GM19397 (cell line): ENCODE data around the gene OR10J1.
"Not testable (repeated sequence)": the region's sequence is repeated elsewhere in the genome, so short reads cannot be mapped to it uniquely, and the experiment has no call there.

ENCODE experiments used
- ATAC-seq: cut with Tn5 transposase; IDR thresholded peaks from one replicate; pipeline ENCODE4 v1.9.1; 2021; ENCODE audit warnings: mild to moderate bottlenecking, moderate library complexity; ENCODE audit not compliant: unreplicated experiment

Gene OR10J1, protein sequence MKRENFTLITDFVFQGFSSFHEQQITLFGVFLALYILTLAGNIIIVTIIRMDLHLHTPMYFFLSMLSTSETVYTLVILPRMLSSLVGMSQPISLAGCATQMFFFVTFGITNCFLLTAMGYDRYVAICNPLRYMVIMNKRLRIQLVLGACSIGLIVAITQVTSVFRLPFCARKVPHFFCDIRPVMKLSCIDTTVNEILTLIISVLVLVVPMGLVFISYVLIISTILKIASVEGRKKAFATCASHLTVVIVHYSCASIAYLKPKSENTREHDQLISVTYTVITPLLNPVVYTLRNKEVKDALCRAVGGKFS

DNA sequence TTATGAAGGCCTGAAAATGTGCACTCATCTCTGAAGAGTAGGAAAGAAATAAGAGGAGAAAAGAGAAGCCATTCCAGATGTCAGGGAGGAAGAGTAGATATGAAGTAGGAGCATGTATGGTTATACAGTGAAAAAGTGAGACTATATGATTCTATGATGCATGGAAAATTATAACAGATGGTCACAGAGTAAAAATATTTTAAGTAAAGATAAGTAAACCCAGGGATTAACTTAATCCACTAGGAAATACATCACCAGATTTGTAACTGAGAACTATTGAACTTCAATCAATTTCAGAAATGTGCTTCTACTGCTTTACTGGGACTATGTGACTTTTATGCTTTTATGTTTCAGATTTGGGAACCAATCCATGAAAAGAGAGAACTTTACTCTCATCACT lies at the start of gene OR10J1:
OR10J1 (plus strand) TSS at position 301 of the 400 bp plus-strand sequence; CDS start at position 371, 70 bp downstream.
- ATAC-seq: no peak

DNA sequence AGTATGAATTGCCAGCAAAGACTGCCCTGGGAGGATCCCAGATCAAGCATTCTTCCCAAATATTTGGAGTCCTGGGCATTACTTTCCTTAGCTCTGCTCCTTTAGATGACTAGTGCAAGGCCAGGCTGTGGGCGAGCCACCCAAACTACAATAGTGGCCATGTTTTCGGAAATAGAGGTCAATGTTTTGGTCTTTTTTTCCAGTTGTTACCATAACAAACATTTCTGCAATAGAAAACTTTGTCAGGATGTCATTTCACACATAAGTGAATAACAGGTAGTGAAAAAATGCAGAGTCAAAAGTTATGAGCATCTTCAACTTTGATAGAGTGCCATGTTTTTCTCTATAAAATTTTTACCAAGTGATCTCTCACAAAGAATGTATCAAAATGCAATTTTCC lies 32.7 kb upstream of the OR10J1 start:
- ATAC-seq: no peak

DNA sequence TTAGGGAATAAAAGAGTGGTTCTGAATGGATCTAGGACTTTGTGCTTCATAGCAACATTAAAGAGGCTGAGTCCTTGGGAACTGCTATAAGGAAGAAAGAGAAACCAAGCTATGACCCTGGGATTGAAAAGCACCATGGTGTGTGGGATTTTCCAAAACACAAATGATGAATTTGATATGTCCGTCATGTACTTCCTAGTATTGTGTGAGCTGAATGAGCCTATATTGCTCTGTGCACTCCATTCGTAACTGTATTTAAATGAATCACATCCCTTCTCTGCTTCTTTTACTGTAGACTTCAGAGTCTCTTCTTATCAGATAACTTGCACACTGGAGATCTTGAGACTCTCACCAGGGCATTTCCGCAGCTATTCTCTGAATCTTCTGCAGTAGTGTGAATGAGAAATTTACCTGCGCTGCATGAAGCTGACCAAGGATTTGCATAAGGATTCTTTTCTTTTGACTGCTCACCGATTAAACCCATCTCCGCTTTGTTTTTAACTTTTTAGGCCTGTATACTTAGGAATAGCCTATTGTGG lies 30.6 kb upstream of the OR10J1 start:
- ATAC-seq: no peak

DNA sequence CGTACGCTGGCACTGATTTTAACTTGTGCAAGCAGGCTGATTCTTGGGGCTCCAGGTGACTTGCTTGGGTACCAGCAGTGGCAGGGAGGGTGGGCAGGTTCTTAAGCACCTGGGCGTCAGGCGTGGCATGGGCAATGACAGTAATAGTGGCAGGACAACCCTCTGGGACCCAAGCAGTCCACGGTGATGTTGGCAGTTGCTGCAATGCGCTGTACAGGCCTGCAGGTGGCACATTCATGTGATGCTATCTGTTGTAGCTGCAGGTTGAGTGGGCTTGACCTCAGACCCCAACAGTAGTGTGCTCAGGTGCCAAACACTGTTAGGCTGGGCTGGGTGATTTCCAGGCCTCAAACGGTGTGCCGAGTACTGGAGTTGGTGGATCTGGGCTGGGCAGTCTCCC lies 17.7 kb upstream of the OR10J1 start:
- ATAC-seq: no peak

DNA sequence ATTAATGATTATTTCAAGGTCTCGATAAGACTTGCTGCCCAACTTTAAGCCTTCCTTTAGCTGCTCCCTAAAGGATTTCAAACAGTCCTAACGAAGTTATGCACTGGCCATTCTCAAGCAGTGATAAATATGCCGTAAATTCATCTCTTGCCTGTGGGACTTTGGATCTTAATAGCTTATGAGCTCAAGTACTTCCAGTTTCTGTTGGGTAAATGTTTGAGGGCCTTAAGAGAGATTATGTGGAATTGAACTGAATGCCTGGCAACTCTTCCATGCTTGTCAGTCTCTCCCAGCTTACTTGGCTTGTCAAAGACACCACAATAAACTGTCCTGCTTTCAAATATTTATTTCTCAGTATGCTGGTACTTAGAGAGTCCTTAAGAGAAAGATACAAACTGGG lies 11.0 kb upstream of the OR10J1 start:
- ATAC-seq: no peak

DNA sequence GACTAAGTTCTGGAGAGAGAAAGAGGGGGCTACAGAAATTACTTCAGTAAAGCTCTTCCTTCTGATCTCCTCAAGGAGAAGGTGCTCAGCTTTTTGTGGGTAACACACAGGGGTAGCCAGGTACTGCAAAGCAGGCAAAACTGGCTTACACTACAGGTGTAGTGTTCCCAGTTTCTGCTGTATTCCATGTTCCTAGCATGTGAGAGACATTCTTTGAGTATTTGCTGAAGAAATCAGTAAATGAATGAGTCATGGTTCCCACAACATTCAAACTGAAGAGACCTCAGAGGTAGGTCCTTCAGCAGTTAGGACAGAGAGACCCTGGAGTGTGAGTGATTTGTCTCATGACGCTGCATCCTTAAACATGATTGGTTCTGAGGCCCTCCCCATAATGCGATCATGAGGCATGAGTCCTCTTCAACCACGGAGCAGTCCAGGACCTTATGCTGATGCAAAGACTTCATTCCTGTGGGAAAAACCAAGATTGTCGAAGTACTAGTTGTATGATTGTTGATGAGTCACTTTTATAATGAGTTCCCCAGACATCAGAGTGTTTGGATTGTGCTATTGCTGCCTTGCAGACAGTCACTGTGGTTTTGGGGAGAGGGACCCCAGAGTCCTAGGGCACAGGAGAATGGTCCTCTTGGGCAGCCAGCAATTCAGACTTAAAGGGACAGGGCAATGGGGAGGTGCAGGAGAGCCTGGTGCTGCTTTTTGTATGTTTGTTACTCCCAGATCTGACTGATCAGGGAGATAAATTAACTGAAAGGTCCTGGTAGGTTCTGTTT lies 10.3 kb upstream of the OR10J1 start:
- ATAC-seq: no peak

DNA sequence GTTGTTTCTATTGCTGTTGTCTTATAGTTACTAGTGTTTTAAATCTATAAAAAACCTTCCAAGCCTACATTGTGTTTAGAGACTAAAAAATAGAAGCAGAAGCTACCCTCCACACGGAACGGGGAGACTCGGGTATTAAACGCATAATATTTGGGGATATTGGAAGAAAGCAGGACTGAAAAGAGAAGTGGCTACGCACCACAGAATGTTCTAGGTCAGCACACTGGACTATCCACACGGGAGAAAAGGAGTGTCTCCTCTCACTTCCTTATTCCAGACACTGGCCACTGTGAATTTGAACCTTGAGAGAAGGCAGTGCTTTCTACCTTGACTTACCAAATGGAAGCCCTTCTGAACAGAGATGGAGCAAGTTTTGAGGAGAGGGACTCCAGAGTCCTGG lies 8.5 kb upstream of the OR10J1 start:
- ATAC-seq: no peak

DNA sequence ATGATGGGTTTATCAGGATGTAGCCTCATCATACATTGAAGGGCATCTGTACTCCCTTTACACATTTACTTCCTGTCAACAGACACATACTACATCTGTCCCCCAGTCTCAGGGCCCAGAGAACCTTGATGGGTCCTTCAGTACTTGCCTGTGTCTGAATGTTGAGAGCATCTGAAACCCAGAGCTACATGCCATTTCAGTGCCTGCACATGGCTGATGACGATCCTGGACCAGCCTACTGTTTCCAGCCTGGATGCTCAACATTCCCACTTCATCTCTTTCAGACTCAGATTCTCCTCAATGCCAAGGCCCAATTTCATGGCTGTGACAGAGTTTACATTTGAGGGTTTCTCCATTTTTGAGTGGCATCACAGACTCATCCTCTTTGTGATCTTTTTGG lies 7.6 kb upstream of the OR10J1 start, which contains the start of gene OR10J4:
OR10J4 (plus strand) TSS at position 301 of the 400 bp plus-strand sequence.
- ATAC-seq: no peak

DNA sequence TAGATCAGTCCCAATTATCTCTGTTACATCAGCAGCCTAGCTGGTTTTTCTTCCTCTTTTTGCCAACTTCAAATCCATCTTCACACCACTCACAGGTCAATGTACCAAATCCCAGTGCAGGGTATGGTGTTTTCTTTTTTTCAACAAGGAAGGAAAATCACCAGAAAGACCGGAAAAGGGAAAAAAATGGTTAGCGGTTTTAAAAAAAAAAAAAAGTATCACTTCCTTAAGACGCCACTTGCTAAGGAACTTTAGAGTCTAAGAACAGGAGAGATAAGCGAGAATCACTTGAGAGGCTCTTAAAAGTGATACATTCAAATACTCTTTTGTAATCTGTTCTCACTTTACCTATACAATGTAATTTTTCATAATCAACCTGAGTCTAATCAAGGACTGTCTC lies 3.1 kb upstream of the OR10J1 start:
- no peak for ATAC-seq

DNA sequence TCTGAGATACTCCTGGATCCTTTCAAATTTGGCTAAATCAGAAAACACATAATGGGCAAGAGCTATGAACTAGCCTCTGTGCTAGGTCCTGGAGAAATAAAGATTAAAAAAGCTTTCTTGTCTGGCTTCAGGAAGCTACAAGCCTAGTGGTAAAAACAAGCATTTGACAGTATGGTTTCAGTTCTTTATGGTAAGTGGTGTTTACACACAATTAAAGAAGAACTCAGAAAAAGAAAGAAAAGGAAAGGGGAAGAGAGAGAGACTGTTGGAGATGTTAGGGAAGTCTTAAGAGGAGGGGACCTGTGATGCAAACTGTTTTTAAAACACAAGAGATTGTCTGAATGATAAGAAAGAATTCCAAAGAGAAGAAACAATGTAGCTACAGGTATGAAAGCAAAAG lies 1.8 kb downstream of the OR10J1 start:
- ATAC-seq: no peak

DNA sequence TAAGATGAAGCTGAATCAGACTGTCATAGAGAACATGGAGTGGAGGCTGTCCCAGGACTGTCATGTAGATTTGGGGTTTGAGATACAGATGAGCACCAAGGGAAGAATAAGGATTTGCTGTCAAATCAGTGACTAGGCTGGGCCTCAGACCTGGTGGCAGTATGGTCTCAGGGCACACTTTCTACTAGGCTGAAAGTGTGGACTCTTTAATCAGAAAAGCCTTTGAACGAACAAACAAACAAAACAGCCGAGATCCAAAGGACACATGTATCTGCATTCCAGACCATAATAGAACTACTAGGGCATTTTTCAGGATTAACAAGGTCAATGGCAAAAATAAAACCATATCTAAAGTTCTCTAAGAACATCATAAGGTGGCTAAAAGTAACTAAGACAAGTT lies 2.9 kb downstream of the OR10J1 start:
- no peak for ATAC-seq

DNA sequence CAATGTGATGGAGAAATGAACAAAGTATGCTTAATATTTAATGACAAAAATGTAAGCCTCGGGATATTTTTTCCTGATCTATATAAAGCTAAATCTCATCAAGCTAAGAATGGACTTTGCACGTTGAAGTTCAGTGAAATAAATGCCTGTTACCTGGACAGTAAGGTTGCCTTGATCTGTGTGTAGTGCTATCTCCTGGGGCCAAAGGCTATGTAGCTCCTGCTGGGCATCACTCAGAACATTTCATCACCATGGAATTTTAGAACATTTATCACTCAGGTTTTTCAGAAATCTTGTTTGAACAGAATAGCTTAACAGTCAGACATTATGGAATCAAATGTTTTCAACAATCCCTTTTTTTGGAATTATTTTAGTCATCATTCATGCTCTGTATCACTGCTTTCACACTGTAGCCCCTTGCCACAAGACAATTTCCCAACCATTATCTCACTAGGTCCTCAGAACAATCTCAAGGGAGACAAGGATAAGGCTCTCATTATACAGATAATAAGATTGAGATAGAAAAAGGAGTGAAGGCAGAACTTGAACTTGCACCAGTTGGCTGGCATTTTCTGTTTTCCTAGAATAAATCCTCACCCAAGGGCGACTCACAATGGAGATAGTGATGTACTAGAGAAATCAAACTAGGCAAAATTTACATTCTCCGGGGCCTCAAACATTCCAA lies 3.7 kb downstream of the OR10J1 start:
- no peak for ATAC-seq

DNA sequence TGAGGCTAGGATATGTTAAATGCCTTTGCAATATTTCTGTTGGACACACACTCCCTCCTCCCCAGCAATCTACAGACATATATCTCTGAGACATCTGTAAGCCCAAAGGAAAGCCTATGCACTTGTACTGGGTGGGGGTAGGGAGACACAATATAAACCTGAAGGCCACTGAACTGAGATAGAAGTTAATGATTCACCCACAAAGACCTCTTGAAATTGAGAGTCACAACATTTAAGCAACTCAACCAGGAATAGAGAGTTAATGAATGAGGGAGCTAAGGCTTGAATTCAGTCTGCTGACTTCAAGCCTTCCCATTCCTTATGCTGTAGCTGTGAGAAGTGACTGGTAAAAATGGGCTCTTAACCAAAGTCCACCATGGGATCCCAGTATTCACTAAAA lies 5.0 kb downstream of the OR10J1 start:
- ATAC-seq: no peak

DNA sequence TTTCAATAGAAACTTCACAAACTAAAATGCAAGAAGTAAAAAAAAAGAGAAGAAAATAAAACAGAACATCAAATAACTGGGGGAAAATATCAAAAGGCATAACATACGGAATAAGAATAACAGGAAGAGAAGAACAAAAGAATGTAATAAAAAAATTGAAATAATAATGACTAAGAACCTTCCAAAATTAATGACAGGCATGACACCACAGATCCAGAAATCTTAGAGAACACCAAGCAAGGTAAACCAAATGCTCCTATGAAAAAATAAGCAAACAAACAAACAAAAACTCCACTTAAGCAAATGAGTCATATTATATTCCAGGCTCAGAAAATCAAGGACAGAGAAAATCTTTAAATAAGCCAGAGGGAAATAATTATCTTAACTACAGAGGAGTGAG lies 8.7 kb downstream of the OR10J1 start:
- no peak for ATAC-seq

DNA sequence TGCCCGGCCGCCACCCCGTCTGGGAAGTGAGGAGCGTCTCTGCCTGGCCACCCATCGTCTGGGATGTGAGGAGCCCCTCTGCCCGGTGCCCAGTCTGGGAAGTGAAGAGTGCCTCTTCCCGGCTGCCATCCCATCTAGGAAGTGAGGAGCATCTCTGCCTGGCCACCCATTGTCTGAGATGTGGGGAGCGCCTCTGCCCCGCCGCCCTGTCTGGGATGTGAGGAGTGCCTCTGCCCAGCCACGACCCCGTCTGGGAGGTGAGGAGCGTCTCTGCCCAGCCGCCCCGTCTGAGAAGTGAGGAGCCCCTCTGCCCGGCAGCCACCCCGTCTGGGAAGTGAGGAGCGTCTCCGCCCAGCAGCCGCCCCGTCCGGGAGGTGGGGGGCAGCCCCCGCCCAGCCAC lies 10.1 kb downstream of the OR10J1 start:
- not testable (repeated sequence) for ATAC-seq

DNA sequence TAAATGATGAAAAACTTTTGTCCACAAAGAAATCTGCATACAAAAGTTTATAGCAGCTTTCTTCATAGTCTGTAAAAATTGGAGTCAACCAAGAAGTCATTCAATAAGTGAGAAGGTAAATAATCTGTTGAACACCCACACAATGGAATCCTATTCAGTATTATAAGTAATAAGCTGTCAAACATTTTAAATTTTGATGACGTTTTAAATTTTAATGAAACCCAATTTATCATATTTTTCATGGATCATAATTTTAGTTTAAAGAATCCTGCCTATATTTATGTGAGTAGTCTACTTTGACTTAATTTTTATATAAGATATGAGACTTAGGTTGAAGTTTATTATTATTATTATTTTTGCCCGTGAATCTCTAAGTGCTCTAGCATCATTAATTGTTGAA lies 20.0 kb downstream of the OR10J1 start:
- ATAC-seq: no peak

DNA sequence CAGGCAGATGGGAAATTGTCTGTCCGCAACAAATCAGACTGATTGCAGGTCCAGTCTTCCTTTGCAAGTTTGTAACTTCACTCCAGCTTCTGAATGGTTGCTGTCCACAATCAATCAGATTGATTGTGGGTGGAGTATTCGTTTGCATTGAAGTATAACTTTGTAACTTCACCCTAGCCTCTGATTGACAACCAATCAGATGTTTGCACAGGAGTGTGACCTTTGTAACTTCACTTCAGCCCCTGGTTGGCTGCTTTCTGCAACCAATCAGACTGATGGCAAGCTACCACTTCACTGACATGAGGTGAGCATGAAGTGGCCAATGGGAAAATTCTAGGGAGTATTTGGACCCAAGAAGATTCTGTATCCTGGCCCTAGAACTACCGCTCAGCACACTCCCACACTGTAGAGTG lies 25.7 kb downstream of the OR10J1 start:
- no peak for ATAC-seq

DNA sequence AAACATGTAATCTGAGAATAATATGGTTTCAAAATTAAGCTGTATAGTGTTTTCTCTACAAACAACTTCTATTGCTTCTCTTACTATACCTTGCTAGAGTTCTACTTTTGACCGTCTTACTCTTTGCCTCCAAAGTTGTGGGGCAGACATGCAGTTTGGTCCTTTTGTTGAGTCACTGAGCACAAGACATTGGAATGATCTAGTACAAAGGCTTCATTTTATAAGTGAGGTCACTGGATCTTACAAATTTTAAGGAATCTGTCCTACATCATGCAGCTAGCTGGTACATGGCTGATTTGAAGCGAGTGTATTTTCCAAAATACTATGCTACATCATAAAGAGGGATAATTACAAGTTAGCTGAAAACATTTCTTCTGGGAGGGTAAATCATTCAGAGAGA lies 28.8 kb downstream of the OR10J1 start:
- no peak for ATAC-seq

DNA sequence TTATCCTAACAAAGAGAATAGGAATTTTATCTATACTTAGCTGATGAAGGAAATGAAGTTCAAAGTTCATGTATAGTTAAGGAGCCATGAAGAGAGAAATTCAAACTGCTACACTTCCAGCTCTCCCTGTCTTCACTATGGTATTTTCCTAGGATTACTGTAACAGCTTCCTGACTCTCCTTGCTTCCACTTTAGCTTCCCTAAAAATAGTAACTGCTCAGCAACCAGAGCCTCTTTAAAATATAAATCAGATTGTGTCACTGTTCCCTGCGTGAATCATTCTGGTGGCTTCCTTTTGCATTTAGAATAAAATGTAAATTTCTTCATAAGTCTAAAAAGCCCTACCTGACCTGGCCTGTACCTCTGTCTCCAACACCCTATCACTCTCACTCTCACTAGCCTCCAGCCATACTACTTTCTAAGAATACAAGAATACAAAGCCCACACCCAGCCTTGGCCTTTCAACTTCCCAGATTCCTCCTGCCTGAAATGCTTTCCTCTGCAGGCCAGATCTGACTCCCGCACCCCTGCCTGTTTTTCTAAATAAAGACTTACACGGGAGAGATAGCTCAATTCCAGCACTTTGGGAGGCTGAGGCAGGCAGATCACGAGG lies 30.5 kb downstream of the OR10J1 start:
- no peak for ATAC-seq

DNA sequence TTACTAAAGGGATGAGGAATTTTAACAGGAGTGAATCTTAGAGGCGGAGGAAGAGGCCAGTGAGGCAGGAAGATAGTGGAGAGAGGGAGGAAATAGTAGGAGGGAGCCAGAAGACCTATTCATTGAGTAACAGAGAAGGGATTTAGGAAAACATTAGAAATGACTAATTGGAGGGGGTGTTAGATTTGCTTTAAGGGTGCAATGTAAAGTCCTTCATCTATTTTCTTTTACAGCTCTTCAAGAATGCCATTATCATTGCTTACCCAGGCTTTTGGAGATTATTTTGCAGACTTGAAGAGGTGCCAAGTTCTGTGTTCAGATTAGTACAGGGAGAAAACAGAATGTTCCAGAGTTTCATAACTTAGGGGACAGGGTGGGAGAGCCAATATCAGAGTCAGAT lies 33.8 kb downstream of the OR10J1 start:
- no peak for ATAC-seq

DNA sequence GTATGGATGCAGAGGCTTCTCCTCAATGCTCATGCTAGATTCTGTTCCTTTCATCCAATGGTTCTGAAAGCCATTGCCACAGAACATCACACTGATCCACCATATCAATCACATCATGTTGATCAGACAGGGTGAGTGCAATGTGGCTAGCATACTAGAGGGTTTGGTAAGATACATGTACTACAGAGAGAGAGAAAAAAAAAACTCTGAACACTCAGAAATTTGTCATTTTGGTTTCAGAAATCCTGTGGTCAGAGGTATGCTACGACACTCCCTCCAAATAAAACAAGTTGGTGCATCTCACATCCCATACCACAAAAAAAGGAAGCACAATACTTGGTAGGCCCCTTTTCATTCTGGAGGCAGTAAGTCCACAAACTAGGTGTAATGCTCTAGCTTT lies 35.4 kb downstream of the OR10J1 start:
- no peak for ATAC-seq
